Thoracic aorta (tissue), 2 donors: ENCODE results near the gene CCNJL. TPM values are rescaled to one million over a fixed set of nuclear protein-coding genes. Genes with fewer than 3 reads are reported as not detected.

Source experiments
- ATAC-seq: fragments of 150-250 bp; one replicate; pipeline ENCODE4 v1.8.0; 2017; ENCODE audit warnings: low read depth; ENCODE audit not compliant: insufficient number of reproducible peaks, low FRiP score
- DNase-seq: peaks from one replicate; pipeline ENCODE4 v3.0.0-alpha.2; 2020; ENCODE audit warnings: low spot score
- H3K27ac ChIP-seq, 2 donors: fragments of 200-600 bp; sonication (generic); 1 replicate in 1 of 2; 2 replicates in 1 of 2; pipeline ENCODE4 v1.5.1; 2016; ENCODE audit warnings: mild to moderate bottlenecking in 2 of 2, moderate library complexity in 2 of 2
- H3K27me3 ChIP-seq: fragments of 200-600 bp; sonication (generic); replicated peaks from 2 replicates; pipeline ENCODE4 v1.6.0; 2016; ENCODE audit warnings: mild to moderate bottlenecking; ENCODE audit not compliant: insufficient read depth
- H3K36me3 ChIP-seq: fragments of 200-600 bp; sonication (generic); one replicate; pipeline ENCODE4 v1.5.1; 2016
- H3K4me1 ChIP-seq, 2 donors: fragments of 200-600 bp; sonication (generic); 1 replicate in 1 of 2; 2 replicates in 1 of 2; pipeline versions ENCODE4 v1.5.1 to v1.6.0; 2016; ENCODE audit warnings: low read depth in 2 of 2, mild to moderate bottlenecking in 1 of 2; ENCODE audit not compliant: control insufficient read depth in 1 of 2
- H3K4me3 ChIP-seq: fragments of 200-600 bp; sonication (generic); 2 replicates; pipeline ENCODE4 v1.5.1; 2016; ENCODE audit warnings: mild to moderate bottlenecking
- H3K9me3 ChIP-seq: fragments of 200-600 bp; sonication (generic); 2 replicates; pipeline ENCODE4 v1.5.1; 2016
- total RNA-seq, 2 donors: library from RNA; depleted of rRNA; stranded (reverse); fragments of >200 nt; gene quantifications; one replicate each; pipeline versions ENCODE4 v1.1.0 to v1.2.3, GENCODE V29; 2016
- TF ChIP-seq, protein P1 (sequence below): fragments of 200-600 bp; sonication (generic); IDR thresholded peaks from one replicate; pipeline ENCODE4 v1.5.1; 2019; ENCODE audit warnings: antibody characterized with exemption

CCNJL gene
- total RNA-seq, 2 donors from 2014 or later, result 0.54 to 3.0 TPM

DNA sequence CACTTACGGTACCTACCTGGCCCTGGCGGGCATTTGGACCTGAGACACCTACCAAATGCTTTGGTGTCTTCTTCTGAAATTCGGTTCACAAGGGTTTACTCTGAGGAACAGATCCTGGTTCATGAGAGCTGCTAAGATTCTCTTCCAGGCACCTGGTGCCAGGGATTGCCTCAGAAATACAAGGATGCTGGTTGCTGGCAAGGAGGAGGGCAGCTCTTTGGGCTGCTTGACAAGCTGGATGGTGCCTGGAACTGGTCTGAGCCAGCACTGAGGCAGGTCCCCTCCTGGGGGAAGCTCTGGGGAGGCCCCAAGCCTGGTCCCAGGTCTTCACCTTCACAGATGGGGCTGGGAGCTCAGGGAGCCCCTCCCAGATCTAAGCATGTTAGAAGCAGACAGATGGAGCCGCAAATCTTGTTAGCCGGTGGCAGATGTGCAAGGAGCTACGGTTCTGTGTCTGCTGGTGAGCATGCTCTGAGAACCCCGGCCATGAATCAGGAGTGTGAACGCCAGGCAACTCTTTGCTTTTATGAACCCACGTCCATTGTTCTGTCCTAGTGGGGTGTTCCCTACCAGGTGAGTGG lies 66.8 kb downstream of the CCNJL start:
- Histone ChIP-seq H3K27ac (no peak overlapping the region), H3K9me3 (no peaks in the 10 kb centered on the region), H3K4me3 (no peak overlapping the region), H3K27me3 (no peaks in the 10 kb centered on the region), H3K36me3 (no peaks in the 10 kb centered on the region), H3K4me1 (no peaks in the 10 kb centered on the region)
- no peak for DNase-seq
- ATAC-seq, result no peak
- TF ChIP-seq, protein P1, sequence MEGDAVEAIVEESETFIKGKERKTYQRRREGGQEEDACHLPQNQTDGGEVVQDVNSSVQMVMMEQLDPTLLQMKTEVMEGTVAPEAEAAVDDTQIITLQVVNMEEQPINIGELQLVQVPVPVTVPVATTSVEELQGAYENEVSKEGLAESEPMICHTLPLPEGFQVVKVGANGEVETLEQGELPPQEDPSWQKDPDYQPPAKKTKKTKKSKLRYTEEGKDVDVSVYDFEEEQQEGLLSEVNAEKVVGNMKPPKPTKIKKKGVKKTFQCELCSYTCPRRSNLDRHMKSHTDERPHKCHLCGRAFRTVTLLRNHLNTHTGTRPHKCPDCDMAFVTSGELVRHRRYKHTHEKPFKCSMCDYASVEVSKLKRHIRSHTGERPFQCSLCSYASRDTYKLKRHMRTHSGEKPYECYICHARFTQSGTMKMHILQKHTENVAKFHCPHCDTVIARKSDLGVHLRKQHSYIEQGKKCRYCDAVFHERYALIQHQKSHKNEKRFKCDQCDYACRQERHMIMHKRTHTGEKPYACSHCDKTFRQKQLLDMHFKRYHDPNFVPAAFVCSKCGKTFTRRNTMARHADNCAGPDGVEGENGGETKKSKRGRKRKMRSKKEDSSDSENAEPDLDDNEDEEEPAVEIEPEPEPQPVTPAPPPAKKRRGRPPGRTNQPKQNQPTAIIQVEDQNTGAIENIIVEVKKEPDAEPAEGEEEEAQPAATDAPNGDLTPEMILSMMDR, result no peak

DNA sequence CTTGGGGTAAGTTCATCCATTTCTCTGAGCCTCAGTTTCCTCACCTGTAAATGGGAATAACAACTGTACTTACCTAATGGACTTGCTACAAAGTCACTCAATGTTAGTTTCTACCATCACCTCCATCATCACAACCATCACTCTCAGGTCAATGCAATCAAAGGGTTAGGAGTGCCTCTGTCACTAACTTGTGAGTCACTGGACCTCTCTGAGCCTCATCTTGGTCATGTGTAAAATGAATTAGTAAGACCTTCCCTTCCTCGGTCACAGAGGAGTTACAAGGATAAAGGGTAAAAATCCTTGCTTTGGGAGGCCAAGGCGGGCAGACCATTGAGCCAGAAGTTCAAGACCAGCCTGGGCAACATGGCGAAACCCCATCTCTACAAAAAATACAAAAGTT lies 70.2 kb downstream of the CCNJL start:
- H3K36me3 ChIP-seq, result no peaks in the 10 kb centered on the region
- H3K9me3 ChIP-seq, result no peaks in the 10 kb centered on the region
- no peak for DNase-seq
- TF ChIP-seq, protein P1, result no peak
- H3K4me3 ChIP-seq, result no peak overlapping the region
- no peak for ATAC-seq
- no peaks in the 10 kb centered on the region for H3K4me1 ChIP-seq
- no peaks in the 10 kb centered on the region for H3K27me3 ChIP-seq
- H3K27ac ChIP-seq, result no peak overlapping the region

DNA sequence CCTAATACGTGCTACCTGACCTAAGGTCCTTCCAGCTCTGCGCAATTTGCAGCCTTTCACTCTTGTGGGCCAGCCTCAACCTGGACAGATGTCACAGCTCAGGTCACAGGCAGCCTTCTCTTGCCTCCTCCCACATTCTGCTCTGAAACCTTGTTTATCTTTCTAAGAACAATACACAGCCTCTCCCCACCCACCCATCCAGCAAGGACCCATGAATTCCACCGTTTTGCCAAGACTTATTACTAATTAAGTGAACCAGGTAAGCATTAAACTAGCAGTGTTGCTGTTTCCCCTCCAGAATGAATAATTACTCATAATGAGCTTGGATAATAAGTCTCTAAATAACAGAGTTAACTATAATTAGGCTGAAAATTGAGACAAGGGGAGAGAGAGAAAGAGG lies 72.0 kb downstream of the CCNJL start:
- ATAC-seq (no peak), DNase-seq (no peak)
- H3K4me1 ChIP-seq, result no peaks in the 10 kb centered on the region
- H3K27me3 ChIP-seq, result no peaks in the 10 kb centered on the region
- no peaks in the 10 kb centered on the region for H3K9me3 ChIP-seq
- TF ChIP-seq, protein P1, result no peak
- no peak overlapping the region for H3K4me3 ChIP-seq
- H3K27ac ChIP-seq, result no peak overlapping the region
- H3K36me3 ChIP-seq, result no peaks in the 10 kb centered on the region

DNA sequence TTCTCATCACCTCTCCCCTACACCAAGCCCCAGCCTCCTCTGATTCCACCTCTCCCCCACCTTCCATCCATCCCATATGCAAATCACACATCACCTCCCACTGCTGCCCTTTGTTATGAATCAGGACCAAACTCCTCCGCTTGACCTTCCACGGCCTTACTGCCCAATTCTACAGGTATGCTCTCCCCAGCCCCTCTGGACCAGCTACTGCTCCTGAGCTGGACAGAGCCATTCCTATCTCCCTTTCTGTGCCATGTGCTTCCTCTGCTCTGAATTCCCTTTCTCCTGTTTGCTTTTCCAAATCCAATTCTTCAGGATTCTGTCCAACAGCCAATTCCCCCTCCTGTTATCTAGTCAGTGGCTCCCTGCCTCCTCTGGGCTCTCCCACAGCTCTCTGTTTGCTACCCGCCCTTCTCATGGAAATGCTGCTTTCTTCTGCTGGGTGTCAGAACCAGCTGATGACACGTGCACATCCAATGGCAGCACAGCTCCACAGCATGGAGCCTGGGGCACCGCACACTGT lies 74.7 kb downstream of the CCNJL start:
- Histone ChIP-seq H3K9me3 (no peaks in the 10 kb centered on the region), H3K36me3 (no peaks in the 10 kb centered on the region), H3K27me3 (no peaks in the 10 kb centered on the region), H3K4me3 (no peak overlapping the region), H3K4me1 (no peaks in the 10 kb centered on the region), H3K27ac (no peak overlapping the region)
- no peak for ATAC-seq
- TF ChIP-seq, protein P1, result no peak
- no peak for DNase-seq

DNA sequence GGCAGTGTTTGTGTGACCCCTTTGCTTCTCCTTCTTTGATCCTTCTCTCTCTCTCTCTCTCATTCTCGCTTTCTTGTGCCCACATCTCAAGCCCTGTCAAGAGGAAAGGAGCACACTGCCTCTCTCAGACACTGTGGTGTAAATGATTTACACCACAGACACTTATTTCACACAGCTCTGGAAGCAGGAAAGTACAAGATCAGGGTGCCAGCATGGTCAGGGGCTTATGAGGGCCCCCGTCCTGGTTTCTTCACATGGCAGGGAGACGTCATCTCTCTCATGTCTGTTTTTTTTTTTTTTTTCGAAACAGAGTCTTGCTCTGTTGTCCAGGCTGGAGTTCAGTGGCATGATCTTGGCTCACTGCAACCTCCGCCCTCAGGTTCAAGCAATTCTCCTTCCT lies 76.6 kb downstream of the CCNJL start:
- no peak for DNase-seq
- no peak for ATAC-seq
- Histone ChIP-seq H3K36me3 (no peaks in the 10 kb centered on the region), H3K9me3 (no peaks in the 10 kb centered on the region), H3K27ac (no peak overlapping the region), H3K4me1 (peaks cover 0 to 12% of the 10 kb centered on the region in 2 donors), H3K4me3 (no peak overlapping the region), H3K27me3 (no peaks in the 10 kb centered on the region)
- TF ChIP-seq, protein P1, result no peak
